IgD-negative memory B cell (primary cell): Measurements from ENCODE around the gene SYK. TPM values are rescaled to one million over a fixed set of nuclear protein-coding genes. Genes with fewer than 3 reads are reported as not detected.

Experiments used
- H3K27ac Mint-ChIP-seq, 3 donors: one replicate each; pipeline ENCODE4 v1.8.0; 2020 to 2022; ENCODE audit warnings: mild to moderate bottlenecking in 3 of 3, mixed read lengths in 3 of 3, moderate library complexity in 1 of 3
- H3K27me3 Mint-ChIP-seq: one replicate; pipeline ENCODE4 v1.8.0; 2021; ENCODE audit warnings: mixed read lengths
- H3K36me3 Mint-ChIP-seq: one replicate; pipeline ENCODE4 v1.8.0; 2020; ENCODE audit warnings: mild to moderate bottlenecking, mixed read lengths
- H3K4me1 Mint-ChIP-seq, 3 donors: one replicate each; pipeline ENCODE4 v1.8.0; 2020 to 2022; ENCODE audit warnings: mixed read lengths in 3 of 3, mild to moderate bottlenecking in 1 of 3
- H3K4me3 Mint-ChIP-seq, 4 donors: one replicate each; pipeline ENCODE4 v1.8.0; 2020 to 2022; ENCODE audit warnings: mild to moderate bottlenecking in 4 of 4, mixed read lengths in 4 of 4, moderate library complexity in 3 of 4
- H3K9me3 Mint-ChIP-seq, 3 donors: one replicate each; pipeline ENCODE4 v1.8.0; 2020 to 2021; ENCODE audit warnings: mixed read lengths in 3 of 3, mild to moderate bottlenecking in 1 of 3
- polyA plus RNA-seq: library from polyadenylated mRNA; unstranded; fragments of 300-500 nt; fragmentation: Illumina TruSeq; gene quantifications from one replicate; pipeline ENCODE4 v1.2.3, GENCODE V29; 2021

The SYK gene
- polyA plus RNA-seq, 1 donor from 2014 or later = 314 TPM

DNA sequence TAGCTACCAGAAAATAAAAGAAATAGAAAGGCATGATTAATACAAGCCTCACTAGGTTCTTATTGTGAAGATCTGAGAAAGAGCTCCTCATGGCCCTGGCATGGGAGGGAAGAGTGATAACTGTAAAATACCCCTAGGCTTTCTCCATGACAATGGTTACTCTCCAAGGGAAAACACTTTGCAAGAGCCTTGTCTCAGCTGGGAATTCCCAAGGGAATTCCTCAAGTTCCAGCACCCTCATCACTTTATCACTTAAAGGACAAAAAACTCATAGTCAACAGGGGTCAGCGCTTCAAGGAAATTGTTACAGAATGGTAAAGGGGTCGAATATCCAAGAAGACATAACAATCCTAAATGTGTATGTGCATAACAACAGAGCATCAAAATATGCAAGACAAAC is 21.2 kb downstream of the SYK start:
- H3K4me3 Mint-ChIP-seq = peak overlapping the region in 2 of 4 donors; percentile 44 to 52
- peaks cover 0 to 5% (median 3%) of the 10 kb centered on the region in 3 donors for H3K9me3 Mint-ChIP-seq
- H3K4me1 Mint-ChIP-seq = peaks cover 59 to 63% (median 63%) of the 10 kb centered on the region in 3 donors
- H3K27ac Mint-ChIP-seq = peak overlapping the region in 1 of 3 donors; percentile 39
- no peaks in the 10 kb centered on the region for H3K27me3 Mint-ChIP-seq
- peaks cover 24% of the 10 kb centered on the region for H3K36me3 Mint-ChIP-seq

DNA sequence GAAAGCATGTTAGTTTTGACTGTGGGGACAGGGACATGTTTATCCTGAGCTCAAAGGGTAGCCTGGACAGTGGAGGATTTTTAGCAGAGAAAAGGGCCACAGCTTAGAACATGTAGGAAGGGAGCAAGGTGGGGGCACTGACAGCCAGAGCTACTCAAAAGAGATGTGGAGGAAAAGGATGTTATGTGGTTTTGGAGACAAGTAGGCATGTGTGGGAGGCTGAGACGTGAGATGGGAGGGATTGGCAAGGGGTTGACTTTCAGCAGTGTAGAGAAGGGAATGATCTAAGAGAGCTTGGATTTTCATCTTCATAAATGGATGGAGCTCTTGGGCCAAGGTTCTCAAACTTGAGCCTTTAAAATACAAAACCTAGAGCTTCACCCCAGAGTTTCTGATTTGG is 24.0 kb downstream of the SYK start:
- Mint-ChIP-seq H3K9me3 (peaks cover 0 to 3% (median 0%) of the 10 kb centered on the region in 3 donors), H3K27me3 (no peaks in the 10 kb centered on the region), H3K27ac (peak overlapping the region; percentile 40 to 94 (median 87)), H3K4me3 (peak overlapping the region in 3 of 4 donors; percentile 93), H3K36me3 (peaks cover 16% of the 10 kb centered on the region), H3K4me1 (peaks cover 63 to 72% (median 64%) of the 10 kb centered on the region in 3 donors)

DNA sequence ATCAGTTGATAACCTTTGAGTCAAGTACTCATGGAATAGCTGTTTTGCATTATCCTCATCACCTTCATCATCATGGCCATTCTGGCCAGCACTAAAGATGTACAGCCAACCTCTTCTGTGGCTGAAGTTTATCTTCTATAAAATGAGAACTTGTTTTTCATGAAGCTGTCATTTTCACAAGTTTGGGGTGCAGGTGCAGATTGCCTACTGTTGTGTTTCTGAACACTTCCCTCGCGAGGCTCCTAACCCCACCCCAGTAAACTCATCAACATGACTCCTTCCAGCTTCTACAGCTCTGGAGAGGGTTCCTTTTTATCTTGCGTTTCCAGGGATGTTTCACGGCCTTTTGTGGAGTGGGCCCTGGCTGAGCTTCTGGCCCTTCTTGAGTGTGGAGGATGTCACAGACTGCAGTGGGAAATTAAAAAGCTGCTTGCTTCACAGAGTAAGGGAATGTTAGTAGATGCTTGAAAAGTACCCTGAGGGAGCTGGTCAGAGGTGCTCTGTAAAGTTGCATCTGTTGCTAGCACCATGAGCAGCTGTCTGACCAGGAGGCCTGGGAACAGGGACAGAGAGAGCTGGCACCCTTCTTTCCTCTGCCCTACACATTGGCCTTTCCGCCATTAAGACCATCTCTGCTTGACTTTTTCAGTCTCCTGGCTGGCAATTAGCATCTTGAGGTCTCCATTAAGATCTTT is 24.9 kb downstream of the SYK start:
- Mint-ChIP-seq H3K4me1 (peaks cover 64 to 72% (median 66%) of the 10 kb centered on the region in 3 donors), H3K27ac (peak overlapping the region; percentile 87 to 94 (median 93)), H3K4me3 (peak overlapping the region; percentile 83 to 93 (median 92)), H3K36me3 (peaks cover 10% of the 10 kb centered on the region), H3K27me3 (no peaks in the 10 kb centered on the region), H3K9me3 (peaks cover 0 to 3% (median 0%) of the 10 kb centered on the region in 3 donors)

DNA sequence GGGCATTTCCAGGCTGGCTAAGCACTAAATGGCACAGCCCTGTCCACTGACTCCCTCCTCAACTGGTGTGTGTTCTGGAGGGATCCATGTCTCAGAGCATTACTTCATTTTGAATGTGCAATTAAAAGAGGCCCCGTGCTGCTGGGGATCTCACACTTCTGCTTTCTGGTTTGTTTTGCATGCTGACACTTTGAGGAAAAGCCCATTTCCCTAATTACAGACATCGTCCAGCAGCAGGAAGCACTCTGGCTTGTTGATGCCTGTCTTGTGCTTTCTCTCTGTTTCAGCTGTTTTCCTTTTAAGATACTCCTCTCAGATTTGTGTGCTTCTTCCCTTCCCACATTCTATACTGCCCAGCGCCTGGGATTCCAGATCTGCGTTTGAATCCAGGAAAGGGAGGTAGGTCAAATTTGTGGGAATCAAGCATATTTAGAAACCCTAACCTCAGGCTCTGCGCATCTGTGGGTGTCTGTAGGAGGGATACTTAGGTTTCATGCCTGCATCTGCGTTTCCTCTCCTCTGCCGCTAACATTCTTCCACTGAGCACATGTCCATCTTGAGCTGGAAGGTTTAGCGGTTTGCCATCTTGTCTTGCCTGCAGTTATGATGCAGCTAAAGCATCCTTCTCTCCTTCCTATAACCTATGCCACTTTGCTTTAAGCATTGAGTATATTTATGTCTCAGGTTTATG is 25.7 kb downstream of the SYK start:
- H3K9me3 Mint-ChIP-seq = peaks cover 0 to 3% (median 0%) of the 10 kb centered on the region in 3 donors
- H3K4me1 Mint-ChIP-seq = peaks cover 65 to 74% (median 68%) of the 10 kb centered on the region in 3 donors
- H3K36me3 Mint-ChIP-seq = peaks cover 10% of the 10 kb centered on the region
- H3K27ac Mint-ChIP-seq = peak overlapping the region; percentile 87 to 94 (median 93)
- no peaks in the 10 kb centered on the region for H3K27me3 Mint-ChIP-seq
- H3K4me3 Mint-ChIP-seq = peak overlapping the region; percentile 83 to 93 (median 92)

DNA sequence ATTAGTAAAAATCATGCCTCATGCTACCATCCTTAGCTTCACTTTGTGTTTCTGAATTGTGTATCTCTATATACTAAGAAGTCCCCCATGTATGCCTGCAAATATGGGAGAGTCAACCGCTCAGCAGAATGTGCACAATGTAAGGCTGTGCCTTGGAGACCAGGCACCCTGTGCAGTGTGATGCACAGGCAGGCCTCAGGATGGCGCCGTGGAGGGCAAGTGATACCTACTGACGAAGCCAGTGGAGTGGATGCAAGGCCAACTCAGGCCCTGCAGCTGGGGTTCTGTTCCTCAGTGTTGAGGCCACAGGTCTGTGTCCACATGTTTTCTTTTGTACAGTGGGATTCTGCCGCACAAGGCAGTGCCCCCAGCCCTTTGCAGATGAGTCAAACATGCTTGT is 28.4 kb downstream of the SYK start:
- H3K27ac Mint-ChIP-seq = peak overlapping the region; percentile 86 to 93 (median 87)
- H3K4me1 Mint-ChIP-seq = peaks cover 67 to 86% (median 73%) of the 10 kb centered on the region in 3 donors
- H3K4me3 Mint-ChIP-seq = peak overlapping the region; percentile 83 to 93 (median 92)

DNA sequence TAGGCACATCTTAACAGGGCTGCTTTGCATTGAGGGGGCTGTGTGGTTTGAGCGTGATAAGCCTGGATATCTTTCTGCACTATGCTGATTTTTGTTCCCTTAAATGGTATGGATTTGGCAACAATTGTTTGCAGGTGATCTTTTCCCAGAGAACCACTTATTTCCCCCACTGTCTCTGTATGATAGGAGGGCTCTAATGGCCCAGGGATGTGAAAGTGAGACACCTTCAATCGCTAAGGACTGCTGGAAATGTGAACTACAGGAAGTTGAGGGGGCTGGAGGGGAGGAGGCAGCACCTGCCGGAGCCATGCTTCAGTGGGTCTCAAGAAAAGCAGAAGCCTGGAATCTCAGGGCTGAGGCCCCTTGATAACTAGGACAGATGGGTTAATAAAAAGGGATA is 29.4 kb downstream of the SYK start:
- H3K36me3 Mint-ChIP-seq = peaks cover 5% of the 10 kb centered on the region
- H3K27me3 Mint-ChIP-seq = no peaks in the 10 kb centered on the region
- peak overlapping the region; percentile 81 to 86 (median 84) for H3K4me3 Mint-ChIP-seq
- H3K9me3 Mint-ChIP-seq = no peaks in the 10 kb centered on the region
- peak overlapping the region; percentile 54 to 87 (median 87) for H3K27ac Mint-ChIP-seq
- H3K4me1 Mint-ChIP-seq = peaks cover 64 to 81% (median 71%) of the 10 kb centered on the region in 3 donors

More for the DNA sequence above, 28.4 kb downstream of the SYK start:
- Mint-ChIP-seq H3K9me3 (peaks cover 0 to 3% (median 0%) of the 10 kb centered on the region in 3 donors), H3K27me3 (no peaks in the 10 kb centered on the region), H3K36me3 (peaks cover 3% of the 10 kb centered on the region)

DNA sequence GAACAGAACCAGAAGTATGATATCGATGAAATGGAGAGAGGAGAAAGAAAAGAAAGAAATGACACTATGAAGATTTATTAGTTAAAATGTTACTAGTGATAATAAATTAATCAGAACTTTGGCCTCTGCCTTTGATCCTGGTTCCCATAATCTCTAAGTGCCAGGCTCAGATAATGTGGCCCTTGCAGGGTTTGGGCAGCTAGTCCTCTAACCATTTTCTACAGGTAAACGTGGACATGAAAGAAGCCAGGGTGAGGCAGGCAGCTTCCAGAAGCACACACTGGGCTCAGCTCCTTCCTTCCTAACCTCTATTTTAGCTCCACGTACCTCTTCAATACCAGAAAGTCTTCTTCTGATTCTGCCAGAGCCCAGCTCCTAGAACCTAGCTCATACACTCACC is 30.6 kb downstream of the SYK start:
- peaks cover 2% of the 10 kb centered on the region for H3K36me3 Mint-ChIP-seq
- peaks cover 62 to 76% (median 67%) of the 10 kb centered on the region in 3 donors for H3K4me1 Mint-ChIP-seq
- H3K27me3 Mint-ChIP-seq = no peaks in the 10 kb centered on the region
- peak overlapping the region in 1 of 4 donors; percentile 28 for H3K4me3 Mint-ChIP-seq
- H3K9me3 Mint-ChIP-seq = no peaks in the 10 kb centered on the region
- peak overlapping the region; percentile 54 to 87 (median 78) for H3K27ac Mint-ChIP-seq

DNA sequence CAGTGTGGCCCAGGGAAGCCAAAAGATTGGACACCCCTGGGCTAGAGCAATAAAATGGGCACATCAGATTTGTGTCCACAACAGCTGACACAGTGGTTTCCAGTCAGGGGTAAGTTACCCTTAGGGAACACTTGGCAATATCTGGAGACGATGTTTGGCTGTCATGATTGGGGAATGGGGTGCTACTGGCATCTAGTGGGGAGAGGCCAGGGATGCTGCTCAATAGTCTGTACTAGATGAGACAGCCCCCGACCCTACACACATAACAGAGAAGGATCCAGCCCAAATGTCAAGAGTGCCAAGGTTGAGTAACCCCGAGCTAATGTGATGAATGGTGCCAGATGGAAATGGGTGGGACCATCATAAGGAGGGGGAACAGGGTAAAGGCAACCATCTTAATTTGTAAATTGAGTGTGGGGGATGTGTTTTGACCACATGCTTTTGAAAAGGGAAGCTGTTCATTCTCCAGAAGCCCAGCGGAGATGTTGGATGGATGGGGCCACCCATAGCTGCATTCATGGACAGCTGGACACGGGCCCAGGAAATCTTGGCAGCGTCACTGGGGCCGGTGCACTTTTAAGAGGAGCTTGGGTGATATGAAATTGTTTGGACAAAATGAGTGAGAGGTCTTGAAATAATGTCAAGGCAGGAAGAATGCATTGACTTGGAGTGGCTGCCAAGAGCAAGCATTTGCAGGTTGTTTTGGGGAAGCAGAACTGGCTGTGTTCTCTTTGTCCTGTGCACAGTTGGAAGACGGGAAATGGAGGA is 33.4 kb downstream of the SYK start:
- Mint-ChIP-seq H3K4me1 (peaks cover 71 to 81% (median 76%) of the 10 kb centered on the region in 3 donors), H3K4me3 (peak overlapping the region in 1 of 4 donors; percentile 11), H3K27ac (peak overlapping the region; percentile 64 to 72 (median 68)), H3K27me3 (no peaks in the 10 kb centered on the region), H3K36me3 (peaks cover 2% of the 10 kb centered on the region), H3K9me3 (no peaks in the 10 kb centered on the region)

DNA sequence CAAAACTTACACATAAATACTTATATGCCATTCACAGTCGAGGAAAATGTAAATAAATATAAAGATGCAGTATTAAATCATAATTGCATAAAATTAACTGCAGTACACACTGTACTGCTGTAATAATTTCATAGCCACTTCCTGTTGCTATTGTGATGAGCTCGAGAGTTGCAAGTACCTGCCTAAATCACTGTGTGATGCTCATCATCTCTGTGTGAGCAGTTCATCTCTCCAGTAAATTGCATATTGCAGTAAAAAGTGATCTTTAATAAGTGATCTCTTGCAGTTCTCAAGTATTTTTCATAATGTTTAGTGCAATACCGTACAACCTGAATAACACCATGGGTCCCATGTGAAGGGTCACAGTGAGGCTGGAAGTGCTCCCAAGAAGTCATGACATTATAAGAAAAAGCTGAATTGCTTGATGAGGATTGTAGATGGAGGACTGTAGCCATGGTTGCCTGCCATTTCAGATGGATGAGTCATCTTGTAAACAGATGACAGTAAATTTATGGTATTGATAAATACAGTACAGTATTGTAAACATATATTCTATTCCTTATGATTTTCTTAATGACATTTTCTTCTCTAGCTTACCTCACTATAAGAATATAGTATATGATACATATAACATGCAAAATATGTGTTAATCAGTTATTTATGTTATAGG is 34.9 kb downstream of the SYK start:
- Mint-ChIP-seq H3K27ac (peak overlapping the region in 1 of 3 donors; percentile 10), H3K9me3 (no peaks in the 10 kb centered on the region), H3K4me3 (peak overlapping the region in 1 of 4 donors; percentile 41), H3K4me1 (peaks cover 59 to 70% (median 66%) of the 10 kb centered on the region in 3 donors), H3K36me3 (peaks cover 2% of the 10 kb centered on the region), H3K27me3 (no peaks in the 10 kb centered on the region)

DNA sequence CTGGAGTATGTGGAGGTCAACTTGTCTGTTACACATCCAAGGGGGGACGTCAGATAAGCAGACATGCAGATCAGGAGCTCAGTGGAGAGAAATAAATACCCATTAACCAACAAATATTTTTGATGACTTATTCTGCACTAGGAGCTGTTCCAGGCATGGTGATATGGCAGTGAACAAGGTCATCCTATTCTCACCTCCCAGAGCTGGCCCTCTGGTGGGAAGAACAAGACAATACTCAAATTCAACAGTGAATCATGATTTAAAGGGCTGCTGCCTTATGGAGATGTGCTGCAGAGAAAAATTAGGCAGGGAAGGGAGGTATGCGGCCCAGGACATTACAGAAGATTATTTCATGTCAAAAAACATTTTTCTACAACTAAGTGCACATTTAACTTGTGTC is 36.5 kb downstream of the SYK start:
- peak overlapping the region in 1 of 4 donors; percentile 10 for H3K4me3 Mint-ChIP-seq
- peaks cover 2% of the 10 kb centered on the region for H3K36me3 Mint-ChIP-seq
- no peaks in the 10 kb centered on the region for H3K27me3 Mint-ChIP-seq
- H3K9me3 Mint-ChIP-seq = no peaks in the 10 kb centered on the region
- peak overlapping the region in 1 of 3 donors; percentile 83 for H3K27ac Mint-ChIP-seq
- peaks cover 52 to 62% (median 60%) of the 10 kb centered on the region in 3 donors for H3K4me1 Mint-ChIP-seq

DNA sequence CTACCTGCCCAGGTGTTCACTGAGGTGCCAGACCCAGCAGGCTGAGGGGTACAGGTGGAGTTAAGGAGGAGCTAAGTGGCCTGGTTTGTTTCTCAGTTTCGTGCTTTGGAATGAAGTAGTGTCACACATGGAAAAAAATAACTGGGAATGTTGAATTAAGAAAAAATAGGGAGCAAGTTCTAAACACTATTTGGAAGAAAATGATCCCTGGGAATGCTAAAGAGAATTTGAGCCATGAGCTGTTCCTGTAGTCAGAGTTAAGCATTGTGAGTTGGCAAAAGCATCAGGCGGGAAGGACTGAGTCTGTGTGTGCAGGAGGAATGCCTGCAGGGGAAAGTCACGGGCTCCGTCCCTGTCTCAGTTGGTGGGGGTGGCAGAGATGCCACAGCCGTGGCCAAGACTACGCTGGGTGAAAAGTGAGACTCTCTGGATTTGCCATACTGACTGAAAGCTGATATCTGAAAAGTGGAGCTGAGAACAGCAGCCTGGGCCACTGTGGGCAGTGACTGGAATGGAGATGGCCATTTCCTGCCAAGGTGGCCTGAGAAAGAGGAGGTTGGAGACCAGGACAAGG is 37.0 kb downstream of the SYK start:
- Mint-ChIP-seq H3K4me1 (peaks cover 47 to 56% (median 55%) of the 10 kb centered on the region in 3 donors), H3K4me3 (peak overlapping the region in 3 of 4 donors; percentile 52 to 69 (median 52))

DNA sequence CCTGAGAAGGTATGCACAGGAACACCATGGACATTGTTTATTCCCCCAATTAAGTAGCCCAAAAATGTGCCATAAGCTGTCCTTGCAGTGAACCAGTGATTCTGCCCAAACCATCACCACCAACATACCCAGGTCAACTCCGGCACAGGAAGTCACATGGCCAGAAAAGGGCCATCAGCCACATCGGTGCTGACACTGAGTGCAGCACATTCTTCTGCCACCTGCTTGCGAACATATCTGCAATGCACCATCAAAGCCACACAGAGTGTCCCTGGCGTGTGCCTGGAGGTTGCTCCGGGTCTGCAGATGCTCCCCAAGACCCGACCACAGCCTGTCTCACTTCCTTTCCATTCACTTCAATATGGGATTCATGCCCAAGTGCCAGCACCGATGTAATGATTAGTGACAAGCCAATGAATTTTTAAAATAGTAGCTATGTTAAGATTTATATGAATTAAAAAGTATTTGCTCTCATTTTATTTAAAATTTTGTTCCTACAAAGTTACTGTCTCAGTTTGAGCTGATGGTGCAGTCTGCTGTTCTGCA is 37.6 kb downstream of the SYK start:
- H3K4me1 Mint-ChIP-seq = peaks cover 43 to 50% (median 49%) of the 10 kb centered on the region in 3 donors
- peak overlapping the region in 1 of 3 donors; percentile 72 for H3K27ac Mint-ChIP-seq
- H3K27me3 Mint-ChIP-seq = no peaks in the 10 kb centered on the region
- H3K4me3 Mint-ChIP-seq = peak overlapping the region in 3 of 4 donors; percentile 52 to 71 (median 69)
- H3K36me3 Mint-ChIP-seq = peaks cover 2% of the 10 kb centered on the region
- no peaks in the 10 kb centered on the region for H3K9me3 Mint-ChIP-seq

More for the DNA sequence above, 37.0 kb downstream of the SYK start:
- H3K27ac Mint-ChIP-seq = peak overlapping the region in 1 of 3 donors; percentile 83
- H3K27me3 Mint-ChIP-seq = no peaks in the 10 kb centered on the region
- H3K9me3 Mint-ChIP-seq = no peaks in the 10 kb centered on the region
- H3K36me3 Mint-ChIP-seq = peaks cover 2% of the 10 kb centered on the region

DNA sequence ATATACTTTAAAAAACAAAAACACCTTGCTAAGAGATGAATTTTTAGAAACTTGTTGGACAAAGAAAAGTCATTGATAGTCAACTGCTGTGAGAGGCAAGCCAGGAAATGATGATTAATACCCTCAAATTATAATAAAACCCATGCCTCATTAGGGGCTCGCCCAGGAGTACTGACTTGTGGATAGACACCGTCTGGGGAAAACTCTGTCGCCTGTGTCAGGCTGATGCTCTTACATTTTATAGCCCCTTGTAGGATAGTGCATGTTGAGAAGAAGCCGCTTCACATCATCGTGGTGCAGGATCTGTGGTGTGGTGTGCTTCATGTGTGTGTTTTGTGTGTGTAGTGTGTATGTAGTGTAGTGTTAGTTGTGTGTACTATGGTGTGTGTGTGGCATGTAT is 39.1 kb downstream of the SYK start:
- H3K27ac Mint-ChIP-seq = no peak overlapping the region
- no peak overlapping the region for H3K4me3 Mint-ChIP-seq
- peaks cover 30 to 37% (median 37%) of the 10 kb centered on the region in 3 donors for H3K4me1 Mint-ChIP-seq
- no peaks in the 10 kb centered on the region for H3K27me3 Mint-ChIP-seq
- H3K36me3 Mint-ChIP-seq = no peaks in the 10 kb centered on the region
- H3K9me3 Mint-ChIP-seq = no peaks in the 10 kb centered on the region
